Trophoblast cell (in vitro differentiated cells and primary cell): ENCODE measurements around the gene RETREG1.
"Not testable (repeated sequence)": the region's sequence is repeated elsewhere in the genome, so short reads cannot be mapped to it uniquely, and the experiment has no call there.

Experiments used
- DNase-seq, 2 donors: peaks; one replicate each; pipeline ENCODE4 v3.0.0-alpha.2; 2016
- H2AFZ ChIP-seq: 2 replicates; pipeline ENCODE4 v1.6.1; 2013; ENCODE audit warnings: low read length, moderate library complexity, mild to moderate bottlenecking; ENCODE audit not compliant: insufficient read depth, poor library complexity
- H2AK5ac ChIP-seq: 2 replicates; pipeline ENCODE4 v1.6.1; 2013; ENCODE audit warnings: mild to moderate bottlenecking, low read length
- H2BK120ac ChIP-seq: 2 replicates; pipeline ENCODE4 v1.6.1; 2013; ENCODE audit warnings: low read length, mild to moderate bottlenecking, moderate library complexity; ENCODE audit not compliant: insufficient read depth, poor library complexity
- H2BK12ac ChIP-seq: 2 replicates; pipeline ENCODE4 v1.6.1; 2013; ENCODE audit warnings: mild to moderate bottlenecking, low read length, moderate library complexity
- H2BK5ac ChIP-seq: 2 replicates; pipeline ENCODE4 v1.6.1; 2013; ENCODE audit warnings: low read length, low read depth, moderate library complexity, mild to moderate bottlenecking; ENCODE audit not compliant: poor library complexity
- H3K14ac ChIP-seq: 2 replicates; pipeline ENCODE4 v1.6.1; 2013; ENCODE audit warnings: mild to moderate bottlenecking, low read length
- H3K18ac ChIP-seq: 2 replicates; pipeline ENCODE4 v1.6.1; 2013; ENCODE audit warnings: mild to moderate bottlenecking, low read length
- H3K23ac ChIP-seq: 2 replicates; pipeline ENCODE4 v1.6.1; 2013; ENCODE audit warnings: low read length
- H3K27ac ChIP-seq: 2 replicates; pipeline ENCODE4 v1.5.1; 2013; ENCODE audit warnings: low read depth, mild to moderate bottlenecking, inconsistent platforms, low read length, moderate library complexity
- H3K27me3 ChIP-seq: 2 replicates; pipeline ENCODE4 v1.6.1; 2013; ENCODE audit warnings: inconsistent platforms, mild to moderate bottlenecking, low read length, moderate library complexity; ENCODE audit not compliant: insufficient read depth
- H3K36me3 ChIP-seq, 2 experiments: 1 replicate in 1 of 2; 2 replicates in 1 of 2; pipeline ENCODE4 v1.6.1; 2013; ENCODE audit warnings: low read length in 2 of 2, mild to moderate bottlenecking in 2 of 2, moderate library complexity in 1 of 2; ENCODE audit not compliant: insufficient read depth in 2 of 2, control insufficient read depth in 1 of 2
- H3K4ac ChIP-seq: 2 replicates; pipeline ENCODE4 v1.6.1; 2013; ENCODE audit warnings: low read depth, mild to moderate bottlenecking, low read length, moderate library complexity
- H3K4me1 ChIP-seq, 2 experiments: 1 replicate in 1 of 2; 2 replicates in 1 of 2; pipeline ENCODE4 v1.6.1; 2013; ENCODE audit warnings: low read length in 2 of 2, mild to moderate bottlenecking in 2 of 2, moderate library complexity in 1 of 2; ENCODE audit not compliant: insufficient read depth in 2 of 2, control insufficient read depth in 1 of 2
- H3K4me2 ChIP-seq: 2 replicates; pipeline ENCODE4 v1.6.1; 2013; ENCODE audit warnings: inconsistent platforms, mild to moderate bottlenecking, low read length, moderate library complexity
- H3K4me3 ChIP-seq: 2 replicates; pipeline ENCODE4 v1.5.1; 2013; ENCODE audit warnings: mild to moderate bottlenecking, low read depth, low read length, inconsistent platforms
- H3K79me1 ChIP-seq: one replicate; pipeline ENCODE4 v1.6.1; 2013; ENCODE audit warnings: low read length
- H3K79me2 ChIP-seq: 2 replicates; pipeline ENCODE4 v1.6.1; 2013; ENCODE audit warnings: low read length, mild to moderate bottlenecking; ENCODE audit not compliant: control insufficient read depth, insufficient read depth, poor library complexity
- H3K9ac ChIP-seq: 2 replicates; pipeline ENCODE4 v1.6.1; 2013; ENCODE audit warnings: mild to moderate bottlenecking, low read length
- H3K9me3 ChIP-seq: 2 replicates; pipeline ENCODE4 v1.6.1; 2013; ENCODE audit warnings: low read depth, mild to moderate bottlenecking, control low read depth, inconsistent platforms, low read length; ENCODE audit not compliant: insufficient read depth
- H4K12ac ChIP-seq: 2 replicates; pipeline ENCODE4 v1.6.1; 2013; ENCODE audit warnings: low read depth, mild to moderate bottlenecking, low read length, moderate library complexity
- H4K8ac ChIP-seq: 2 replicates; pipeline ENCODE4 v1.6.1; 2013; ENCODE audit warnings: low read depth, mild to moderate bottlenecking, low read length, moderate library complexity
- H4K91ac ChIP-seq: one replicate; pipeline ENCODE4 v1.6.1; 2013; ENCODE audit warnings: low read depth, mild to moderate bottlenecking, low read length, moderate library complexity
- WGBS: extraction: QIAGEN DNeasy Blood & Tissue Kit; methylation state at CpG from one replicate; pipeline ENCODE4 v1.1.7; 2013; ENCODE audit warnings: missing lambda C conversion rate; ENCODE audit not compliant: insufficient read length, insufficient coverage; ENCODE audit errors: extremely low coverage; 5-methylcytosine and 5-hydroxymethylcytosine counted together

The RETREG1 gene

GRCh38 chr5:16446993-16447392, 169.8 kb downstream of the RETREG1 start:
- H3K14ac ChIP-seq = no peak overlapping the region
- no CpG with 5 or more reads among the region's 5 CpGs for WGBS

DNA sequence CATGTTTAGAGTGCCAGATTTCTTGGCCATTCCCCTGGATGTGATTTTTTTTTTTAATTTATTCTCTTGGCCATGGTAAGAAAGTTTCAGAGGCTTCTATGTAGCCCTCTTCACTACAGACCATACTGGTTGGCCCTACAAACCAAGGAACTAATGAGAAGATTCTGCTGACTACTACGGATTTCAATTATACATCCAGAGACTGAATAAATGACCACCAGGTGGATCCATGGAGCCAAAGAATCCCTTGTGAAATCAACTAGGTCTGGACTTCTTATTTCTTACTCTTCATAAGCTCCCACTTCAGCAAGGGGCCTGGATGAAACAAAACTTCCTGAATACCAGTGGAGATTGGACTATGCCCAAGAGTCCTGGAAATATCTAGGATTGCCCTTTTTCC, 178.8 kb downstream of the RETREG1 start:
- no peak overlapping the region for H3K18ac ChIP-seq
- no peak overlapping the region for H3K9ac ChIP-seq
- no peak overlapping the region for H3K14ac ChIP-seq
- no peak overlapping the region for H2BK120ac ChIP-seq
- no peaks in the 10 kb centered on the region for H3K4me1 ChIP-seq
- H4K12ac ChIP-seq = no peak overlapping the region
- H2AK5ac ChIP-seq = no peak overlapping the region
- H3K79me1 ChIP-seq = no peaks in the 10 kb centered on the region
- H3K27ac ChIP-seq = no peak overlapping the region
- no peak overlapping the region for H3K4me2 ChIP-seq
- DNase-seq = no peak
- no peaks in the 10 kb centered on the region for H3K36me3 ChIP-seq
- H3K4ac ChIP-seq = no peak overlapping the region
- no peak overlapping the region for H3K23ac ChIP-seq
- no peaks in the 10 kb centered on the region for H3K27me3 ChIP-seq
- no peaks in the 10 kb centered on the region for H3K79me2 ChIP-seq
- H2AFZ ChIP-seq = no peak overlapping the region
- H2BK12ac ChIP-seq = no peak overlapping the region
- no peak overlapping the region for H2BK5ac ChIP-seq
- H4K91ac ChIP-seq = no peak overlapping the region
- H3K4me3 ChIP-seq = no peak overlapping the region
- H4K8ac ChIP-seq = no peak overlapping the region
- WGBS = no CpG with 5 or more reads among the region's 1 CpG
- no peaks in the 10 kb centered on the region for H3K9me3 ChIP-seq

More at GRCh38 chr5:16446993-16447392, 169.8 kb downstream of the RETREG1 start:
- H3K4ac ChIP-seq = no peak overlapping the region
- H3K27me3 ChIP-seq = no peaks in the 10 kb centered on the region
- no peaks in the 10 kb centered on the region for H3K79me2 ChIP-seq
- no peaks in the 10 kb centered on the region for H3K79me1 ChIP-seq
- no peak overlapping the region for H3K18ac ChIP-seq
- H3K4me2 ChIP-seq = no peak overlapping the region
- no peak overlapping the region for H2BK12ac ChIP-seq
- H3K36me3 ChIP-seq = peaks cover 10 to 30% of the 10 kb centered on the region in 2 experiments
- no peak for DNase-seq
- H4K12ac ChIP-seq = no peak overlapping the region
- no peaks in the 10 kb centered on the region for H3K4me1 ChIP-seq
- H3K23ac ChIP-seq = no peak overlapping the region
- peaks cover 1% of the 10 kb centered on the region for H3K9me3 ChIP-seq
- no peak overlapping the region for H4K8ac ChIP-seq
- H3K27ac ChIP-seq = no peak overlapping the region
- H2AK5ac ChIP-seq = no peak overlapping the region
- no peak overlapping the region for H2BK120ac ChIP-seq
- no peak overlapping the region for H4K91ac ChIP-seq
- H3K4me3 ChIP-seq = no peak overlapping the region
- no peak overlapping the region for H2AFZ ChIP-seq
- no peak overlapping the region for H2BK5ac ChIP-seq
- no peak overlapping the region for H3K9ac ChIP-seq

DNA sequence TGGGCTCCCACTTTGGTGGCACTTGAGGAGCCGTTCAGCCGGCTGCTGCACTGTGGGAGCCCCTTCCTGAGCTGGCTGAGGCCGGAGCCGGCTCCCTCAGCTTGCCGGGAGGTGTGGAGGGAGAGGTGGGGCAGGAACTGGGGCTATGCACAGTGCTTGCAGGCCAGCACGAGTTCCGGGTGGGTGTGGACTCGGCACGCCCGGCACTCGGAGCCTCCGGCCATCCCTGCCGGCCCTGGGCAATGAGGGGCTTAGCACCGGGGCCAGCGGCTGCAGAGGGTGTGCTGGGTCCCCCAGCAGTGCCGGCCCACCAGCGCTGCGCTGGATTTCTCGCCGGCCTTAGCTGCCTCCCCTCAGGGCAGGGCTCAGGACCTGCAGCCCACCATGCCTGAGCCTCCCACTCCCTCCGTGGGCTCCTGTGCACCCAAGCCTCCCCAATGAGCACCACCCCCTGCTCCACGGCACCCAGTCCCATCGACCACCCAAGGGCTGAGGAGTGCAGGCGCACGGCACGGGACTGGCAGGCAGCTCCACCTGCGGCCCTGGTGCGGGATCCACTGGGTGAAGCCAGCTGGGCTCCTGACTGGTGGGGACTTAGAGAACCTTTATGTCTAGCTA, 180.6 kb downstream of the RETREG1 start:
- WGBS = no CpG with 5 or more reads among the region's 28 CpGs
- not testable (repeated sequence) for H2AFZ ChIP-seq

GRCh38 chr5:16431490-16431889, 185.3 kb downstream of the RETREG1 start:
- Histone ChIP-seq H3K79me1 (no peaks in the 10 kb centered on the region), H3K27ac (no peak overlapping the region), H2AK5ac (no peak overlapping the region), H4K8ac (no peak overlapping the region), H3K79me2 (no peaks in the 10 kb centered on the region), H4K12ac (no peak overlapping the region), H3K4me3 (no peak overlapping the region), H2BK12ac (no peak overlapping the region), H4K91ac (no peak overlapping the region), H3K4me2 (no peak overlapping the region), H3K36me3 (no peaks in the 10 kb centered on the region), H3K27me3 (no peaks in the 10 kb centered on the region), H3K9ac (no peak overlapping the region), H3K18ac (no peak overlapping the region), H2AFZ (no peak overlapping the region), H3K9me3 (no peaks in the 10 kb centered on the region), H2BK5ac (no peak overlapping the region), H3K4me1 (no peaks in the 10 kb centered on the region), H3K14ac (no peak overlapping the region), H3K4ac (no peak overlapping the region), H3K23ac (no peak overlapping the region), H2BK120ac (no peak overlapping the region)
- no peak for DNase-seq
- WGBS = no CpG with 5 or more reads among the region's 2 CpGs

More for the DNA sequence above, 180.6 kb downstream of the RETREG1 start:
- not testable (repeated sequence) for H3K23ac ChIP-seq, H3K27me3 ChIP-seq, H3K4ac ChIP-seq, H4K12ac ChIP-seq, H3K4me3 ChIP-seq, H4K8ac ChIP-seq, H3K9ac ChIP-seq, H3K79me1 ChIP-seq, DNase-seq, H3K27ac ChIP-seq, H3K4me1 ChIP-seq, H2AK5ac ChIP-seq, H2BK12ac ChIP-seq, H2BK120ac ChIP-seq, H3K14ac ChIP-seq, H3K4me2 ChIP-seq, H3K18ac ChIP-seq, H4K91ac ChIP-seq, H3K79me2 ChIP-seq, H2BK5ac ChIP-seq, H3K36me3 ChIP-seq, H3K9me3 ChIP-seq
